Pulmonary artery endothelial cell (primary cell): ENCODE data around the gene ARRDC4. TPM values are rescaled to one million over a fixed set of nuclear protein-coding genes. Genes with fewer than 3 reads are reported as not detected.
"Not testable (repeated sequence)": the region's sequence is repeated elsewhere in the genome, so short reads cannot be mapped to it uniquely, and the experiment has no call there.

Source experiments
- DNase-seq: peaks from one replicate; pipeline ENCODE4 v3.0.0-alpha.2; 2011; ENCODE audit warnings: low read depth, low spot score
- total RNA-seq: library from RNA; depleted of rRNA; stranded (reverse); fragments of >200 nt; gene quantifications from 2 replicates; pipeline ENCODE4 v1.2.3, GENCODE V29; 2014

ARRDC4 gene
- total RNA-seq, 1 donor from 2014 or later, result 2.0 TPM

DNA sequence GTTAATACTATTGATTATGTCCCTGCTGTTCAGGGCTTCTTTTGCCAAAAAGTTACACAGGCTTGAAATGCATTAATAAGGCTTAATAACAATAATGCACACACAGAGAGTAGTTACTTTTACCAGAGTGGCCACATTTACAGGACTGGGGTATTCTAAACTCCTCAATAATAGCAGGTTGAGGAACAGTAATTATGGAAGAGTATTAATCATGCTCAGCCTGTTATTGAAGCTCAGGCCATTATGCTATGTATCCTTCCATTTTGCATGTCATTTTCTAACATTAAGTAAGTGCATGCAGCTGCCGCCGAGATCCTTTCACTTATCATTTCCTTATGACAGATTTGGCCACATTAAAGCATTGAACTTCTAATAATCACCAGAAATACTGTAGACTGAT lies 5.7 kb downstream of the ARRDC4 start:
- DNase-seq, result no peak

DNA sequence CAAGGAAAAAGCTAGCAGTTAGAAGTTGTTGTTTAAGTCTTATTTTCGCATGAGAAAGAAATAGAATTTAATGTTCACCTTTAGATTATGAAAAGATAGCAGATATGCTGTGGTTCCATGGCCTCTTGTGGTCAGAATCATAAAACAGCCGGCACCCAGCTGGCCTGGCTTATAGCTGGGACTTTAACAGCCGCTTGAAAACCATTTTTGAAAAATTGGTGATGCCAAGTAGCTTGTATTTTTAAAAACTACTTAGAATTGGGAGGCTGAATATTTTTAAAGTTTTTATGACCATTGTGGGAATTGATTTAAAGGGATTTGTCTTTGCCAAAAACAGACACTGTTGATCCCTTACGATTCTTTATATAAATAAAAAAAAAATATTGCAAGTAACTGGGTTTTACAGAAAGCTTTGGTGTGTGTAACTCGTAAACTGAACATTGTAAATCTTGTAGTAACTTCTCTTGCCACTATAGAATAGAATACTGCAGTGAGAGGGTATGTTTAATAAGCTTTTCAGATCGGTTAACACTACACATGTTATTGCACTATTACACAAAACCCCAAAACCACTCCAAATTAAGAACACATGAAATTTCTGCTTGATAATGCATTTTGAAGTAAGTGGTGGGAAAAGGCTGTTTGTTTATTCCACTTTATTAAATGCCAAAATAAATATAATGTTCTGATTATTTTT lies 6.6 kb downstream of the ARRDC4 start:
- DNase-seq, result no peak

DNA sequence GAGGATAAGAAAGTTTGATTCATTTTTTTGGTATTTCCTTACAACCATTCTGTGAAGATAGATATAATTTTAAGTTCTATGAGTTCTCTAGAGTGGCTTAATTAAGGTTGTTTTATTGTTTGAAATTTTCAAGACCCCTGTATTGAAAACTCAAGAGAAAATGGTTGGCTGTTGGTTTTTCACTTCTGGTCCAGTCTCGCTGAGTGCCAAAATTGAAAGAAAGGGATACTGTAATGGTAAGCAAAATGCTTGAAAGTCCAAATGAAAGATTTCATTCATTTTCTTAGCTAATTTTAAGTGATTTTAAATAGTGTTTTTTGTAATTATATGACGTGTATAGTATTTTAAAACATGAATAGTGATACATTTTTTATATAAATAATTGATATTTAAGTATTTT lies 7.4 kb downstream of the ARRDC4 start:
- no peak for DNase-seq

DNA sequence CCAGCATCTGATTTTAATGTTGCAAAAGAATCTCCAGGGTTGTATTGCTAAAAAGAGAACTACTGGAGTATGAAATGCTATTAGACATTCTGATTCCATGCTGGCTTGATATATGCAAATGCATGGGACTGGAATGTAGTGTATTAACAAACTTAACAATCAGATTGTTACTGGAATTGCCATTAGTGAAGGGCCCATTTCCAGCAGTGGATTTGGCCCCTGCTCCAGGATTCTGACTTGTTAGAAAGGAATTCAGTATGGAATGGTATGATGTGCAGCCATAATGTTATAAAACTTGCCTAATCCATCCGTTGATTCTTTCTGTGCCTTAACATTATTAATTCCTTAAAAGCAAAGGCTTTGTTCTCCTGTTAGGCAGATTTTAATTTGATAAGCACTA lies 7.9 kb downstream of the ARRDC4 start:
- DNase-seq, result no peak

DNA sequence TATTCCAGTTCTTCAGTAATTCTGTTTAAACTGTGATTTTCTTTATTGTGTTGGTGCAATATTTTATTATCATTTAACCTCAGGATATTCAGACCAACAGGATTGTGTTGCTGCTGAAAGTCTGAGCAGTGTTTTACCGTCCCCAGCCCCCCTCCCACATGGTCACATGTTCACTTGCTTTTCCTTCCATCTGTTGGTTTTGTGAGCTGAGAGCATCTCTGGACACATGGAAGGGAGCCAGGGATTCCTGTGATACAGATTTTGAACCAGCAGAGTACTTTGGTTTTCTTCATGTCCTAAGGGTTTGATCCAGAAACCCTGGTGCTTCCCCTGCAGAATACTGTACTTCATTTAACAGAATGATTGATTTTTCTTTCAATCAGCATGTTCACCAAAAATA lies 11.9 kb downstream of the ARRDC4 start:
- no peak for DNase-seq

DNA sequence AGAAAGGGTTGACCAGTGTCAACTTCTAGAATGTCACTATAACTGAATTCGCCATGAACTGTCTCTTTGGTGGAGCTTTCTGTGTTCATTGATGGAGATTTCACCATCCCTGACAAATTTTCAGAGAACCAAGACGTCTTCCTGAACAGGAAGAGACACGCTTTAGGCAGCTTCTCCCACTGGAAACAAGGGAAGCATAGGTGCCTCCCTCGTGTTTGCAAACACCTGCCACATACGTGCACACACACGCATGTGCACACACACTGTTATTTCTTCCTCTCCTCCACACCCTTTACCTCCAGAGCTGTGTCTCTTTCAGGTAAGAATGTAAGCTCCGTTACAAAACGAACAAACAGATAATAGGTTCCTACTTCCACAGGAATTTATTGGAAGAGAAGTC lies 15.6 kb downstream of the ARRDC4 start:
- DNase-seq, result no peak

DNA sequence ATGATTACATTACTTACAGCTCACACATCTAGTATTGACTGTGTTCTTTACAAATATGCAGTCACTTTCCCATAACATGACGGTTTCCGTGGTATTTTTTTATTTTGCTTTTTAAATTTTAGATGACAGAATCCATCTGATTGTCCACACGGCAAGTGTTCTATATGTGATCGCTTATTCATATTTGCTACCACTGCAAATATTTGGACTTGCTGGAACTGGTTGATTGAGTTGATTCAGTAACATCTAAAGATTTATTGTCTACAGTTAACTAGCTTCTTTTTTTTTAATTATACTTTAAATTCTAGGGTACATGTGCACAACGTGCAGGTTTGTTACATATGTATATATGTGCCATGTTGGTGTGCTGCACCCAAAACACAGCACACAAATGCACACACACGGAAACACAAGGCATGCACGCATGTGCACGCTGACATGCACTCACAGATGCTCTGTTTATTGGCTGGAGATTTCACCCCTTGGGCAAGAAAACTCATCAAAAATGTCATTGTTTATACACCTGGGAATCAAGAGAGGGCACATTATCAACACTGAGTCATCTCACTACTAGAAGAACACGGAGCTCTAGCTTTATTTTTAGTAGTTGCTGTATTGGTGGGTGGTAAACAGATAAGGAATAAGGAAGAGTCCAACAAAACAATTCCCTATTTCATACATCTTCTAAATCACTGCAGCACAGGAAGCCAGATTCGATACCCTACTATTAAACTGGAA lies 16.4 kb downstream of the ARRDC4 start:
- no peak for DNase-seq

DNA sequence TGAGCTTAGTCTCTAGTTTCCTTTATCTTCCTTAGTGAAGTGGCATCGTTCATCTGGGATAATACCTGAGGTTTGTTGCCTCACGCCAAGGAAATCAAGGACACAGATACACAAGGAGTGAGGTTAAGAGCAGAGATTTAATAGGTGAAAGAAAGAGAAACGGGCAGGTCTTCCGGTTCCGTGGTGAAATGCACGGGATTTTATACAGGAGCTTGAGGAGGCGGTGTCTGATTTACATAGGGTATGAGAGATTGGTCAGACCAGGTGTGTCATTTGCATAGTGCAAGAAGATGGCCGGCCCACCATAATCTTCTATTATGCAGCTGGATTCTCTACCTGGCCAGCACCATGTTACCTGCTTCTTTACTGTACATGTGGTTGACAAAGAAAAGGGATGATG lies 17.2 kb downstream of the ARRDC4 start:
- no peak for DNase-seq

DNA sequence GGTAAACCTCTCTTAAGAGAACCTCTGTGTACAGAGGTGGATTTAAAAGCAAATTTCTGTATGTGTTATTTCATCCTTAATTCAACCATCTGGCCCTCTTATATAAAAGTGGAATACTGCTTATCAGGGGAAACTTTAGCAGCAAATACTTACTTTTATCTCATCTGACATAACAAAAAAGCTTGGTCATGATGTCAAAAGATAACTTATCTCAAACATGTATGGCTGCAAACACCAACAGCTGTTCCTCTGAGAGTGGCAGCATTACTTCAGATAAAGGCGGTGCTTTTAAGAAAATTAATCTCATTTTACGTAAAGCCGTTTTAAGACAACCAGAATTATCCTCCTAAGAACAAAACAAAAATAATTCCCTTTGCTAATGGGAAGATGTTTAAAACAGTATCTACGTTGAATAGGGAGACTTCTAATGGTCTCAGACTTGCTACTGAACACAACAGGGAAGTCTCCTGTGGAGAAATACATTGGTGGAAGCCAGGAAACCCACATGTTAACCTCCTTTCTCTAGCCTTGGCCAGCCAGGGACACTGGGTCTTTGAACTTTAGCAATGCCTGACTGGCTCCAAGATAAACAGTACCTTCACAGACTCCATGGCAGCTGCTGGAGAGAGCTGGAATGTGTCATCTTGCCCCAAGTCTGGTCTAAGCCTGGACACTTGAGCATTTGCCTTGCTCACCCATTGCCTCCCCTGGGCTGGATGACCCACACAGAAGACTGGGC lies 18.1 kb downstream of the ARRDC4 start:
- DNase-seq, result no peak

DNA sequence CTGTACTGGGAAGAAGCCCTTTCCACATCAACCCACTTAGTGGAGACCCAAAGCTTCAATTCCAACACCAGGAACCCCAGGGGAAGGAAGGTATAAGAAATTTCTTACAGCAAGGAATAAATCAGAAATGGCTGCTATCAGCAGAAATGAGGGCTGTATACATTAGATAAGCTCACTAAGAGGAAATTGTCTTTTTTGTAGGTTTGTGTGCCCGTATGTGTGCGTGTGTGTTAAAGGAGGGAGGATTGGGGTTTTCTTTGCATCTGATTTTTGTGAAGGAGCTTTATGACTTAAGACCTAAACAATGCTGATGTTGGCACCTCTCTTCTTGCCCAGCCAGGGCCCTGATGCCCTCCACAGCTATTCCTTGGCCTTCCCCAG lies 18.6 kb downstream of the ARRDC4 start:
- DNase-seq, result no peak

DNA sequence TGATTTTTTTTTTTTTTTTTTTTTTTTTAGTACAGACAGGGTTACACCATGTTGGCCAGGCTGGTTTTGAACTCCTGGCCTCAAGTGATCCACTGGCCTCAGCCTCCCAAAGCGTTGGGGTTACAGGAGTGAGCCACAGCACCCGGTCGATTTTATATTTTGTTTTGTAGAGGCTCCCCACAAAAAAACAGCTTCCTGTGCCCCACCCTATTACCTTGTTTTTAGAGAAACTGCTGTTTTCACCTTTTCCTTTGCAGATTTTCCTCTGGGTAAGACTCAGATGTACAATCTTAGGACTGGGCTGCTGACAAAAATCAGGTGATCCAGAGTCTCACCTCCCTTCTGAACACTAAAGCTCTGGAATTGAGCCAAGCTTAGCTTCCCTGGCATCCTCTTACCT lies 20.6 kb downstream of the ARRDC4 start:
- DNase-seq, result no peak

DNA sequence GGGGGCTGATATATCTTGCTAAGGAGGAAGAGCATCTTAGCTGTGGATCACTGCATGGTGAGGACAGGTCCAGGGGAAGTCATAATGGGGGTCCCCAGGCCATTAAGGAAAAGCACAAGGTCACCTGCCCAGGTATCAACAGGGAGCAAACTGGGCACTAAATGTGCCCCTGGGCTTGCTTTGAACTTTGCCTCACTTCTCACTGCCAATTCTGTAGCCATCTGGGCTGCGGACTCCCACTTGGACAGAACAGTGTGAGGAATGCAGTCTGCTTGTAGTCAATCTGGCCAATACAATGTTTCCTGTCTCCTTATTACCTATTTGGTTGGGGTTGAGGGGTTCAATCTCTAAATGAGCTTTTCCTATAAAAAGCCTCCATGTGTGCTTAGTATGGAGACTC lies 21.3 kb downstream of the ARRDC4 start:
- DNase-seq, result no peak

DNA sequence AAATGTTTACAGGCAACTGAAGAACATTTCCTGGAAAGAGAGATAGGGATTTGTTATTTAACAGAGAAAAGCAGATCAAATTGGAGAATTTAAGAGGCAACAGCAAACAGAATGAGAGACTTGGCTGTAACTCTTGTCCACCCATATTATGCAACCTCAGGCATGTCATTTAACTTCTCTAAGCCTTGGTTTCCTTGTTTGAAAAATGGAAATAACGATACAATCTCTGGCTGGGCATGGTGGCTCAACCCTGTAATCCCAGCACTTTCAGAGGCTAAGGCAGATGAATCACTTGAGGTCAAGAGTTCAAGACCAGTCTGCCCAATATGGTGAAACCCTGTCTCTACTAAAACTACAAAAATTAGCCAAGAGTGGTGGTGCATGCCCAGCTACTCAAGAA lies 23.7 kb downstream of the ARRDC4 start:
- DNase-seq, result no peak

DNA sequence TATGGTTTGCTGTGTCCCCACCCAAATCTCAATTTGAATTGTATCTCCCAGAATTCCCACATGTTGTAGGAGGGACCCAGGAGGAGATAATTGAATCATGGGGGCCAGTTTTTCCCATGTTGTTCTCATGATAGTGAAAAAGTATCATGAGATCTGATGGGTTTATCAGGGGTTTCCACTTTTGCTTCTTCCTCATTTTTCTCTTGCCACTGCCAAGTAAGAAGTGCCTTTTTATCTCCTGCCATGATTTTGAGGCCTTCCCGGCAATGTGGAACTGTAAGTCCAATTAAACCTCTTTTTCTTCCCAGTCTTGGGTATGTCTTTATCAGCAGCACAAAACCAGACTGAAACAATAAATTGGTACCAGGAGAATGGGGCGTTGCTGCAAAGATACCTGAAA lies 25.5 kb downstream of the ARRDC4 start:
- not testable (repeated sequence) for DNase-seq

DNA sequence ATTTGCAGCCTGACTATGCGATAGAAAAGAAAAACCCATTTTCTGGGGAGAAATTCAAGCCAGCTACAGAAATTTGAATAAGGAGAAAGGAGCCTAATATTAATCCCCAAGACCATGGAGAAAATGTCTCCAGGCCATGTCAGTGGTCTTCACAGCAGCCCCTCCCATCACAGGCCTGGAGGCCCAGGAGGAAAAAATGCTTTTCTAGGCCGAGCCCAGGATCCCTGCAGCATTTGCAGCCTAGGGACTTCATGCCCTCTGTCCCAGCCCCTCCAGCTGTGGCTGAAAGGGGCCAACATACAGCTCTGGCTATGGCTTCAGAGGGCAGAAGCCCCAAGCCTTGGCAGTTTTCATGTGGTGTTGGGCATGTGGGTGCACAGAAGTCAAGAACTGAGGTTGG lies 26.3 kb downstream of the ARRDC4 start:
- no peak for DNase-seq

DNA sequence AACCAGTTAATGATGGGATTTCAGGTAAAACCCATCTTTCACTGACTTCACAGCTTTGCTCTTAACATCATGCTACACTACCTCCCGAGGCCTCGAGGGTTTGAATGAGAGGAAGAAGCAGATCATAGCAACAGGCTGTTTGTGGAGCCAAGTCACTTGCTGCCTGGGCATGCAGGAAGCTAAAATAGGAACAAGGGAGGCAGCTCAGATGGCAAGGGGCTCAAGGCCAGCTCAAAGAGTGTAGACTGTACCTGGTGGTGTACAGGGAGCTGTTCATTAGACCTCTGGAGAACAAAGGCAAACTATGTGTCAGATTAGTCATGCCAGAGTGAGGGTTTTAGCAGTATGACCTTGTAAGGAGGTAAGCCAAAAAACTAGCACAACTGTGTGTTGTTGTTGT lies 28.8 kb downstream of the ARRDC4 start:
- no peak for DNase-seq

DNA sequence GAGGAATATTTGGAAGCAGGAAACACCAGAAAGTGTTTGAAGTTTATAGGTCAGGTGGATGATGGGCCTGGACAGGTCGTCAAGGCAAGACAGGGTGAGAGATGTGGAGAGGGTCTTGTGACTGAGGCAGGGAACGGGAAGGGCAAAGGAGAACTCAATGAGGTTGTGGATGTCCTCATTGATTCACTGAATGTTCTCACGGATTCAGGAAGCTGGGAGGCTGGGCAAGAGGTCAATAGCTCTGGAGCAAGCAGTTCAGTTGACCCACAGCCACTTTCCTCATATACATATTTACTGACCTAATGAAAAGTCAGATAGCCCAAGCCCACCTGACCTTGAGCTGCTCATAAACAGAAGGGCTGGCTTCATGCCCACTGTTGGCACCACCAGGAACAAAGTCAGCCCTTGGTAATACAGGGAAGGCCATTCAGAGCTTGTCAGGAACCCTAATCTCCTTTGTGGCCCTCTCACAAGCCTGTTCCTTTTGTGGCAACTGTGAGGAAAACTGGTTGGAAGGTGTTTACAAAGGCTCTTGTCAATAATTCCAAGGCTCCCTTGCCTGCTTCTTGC lies 31.6 kb downstream of the ARRDC4 start:
- no peak for DNase-seq

DNA sequence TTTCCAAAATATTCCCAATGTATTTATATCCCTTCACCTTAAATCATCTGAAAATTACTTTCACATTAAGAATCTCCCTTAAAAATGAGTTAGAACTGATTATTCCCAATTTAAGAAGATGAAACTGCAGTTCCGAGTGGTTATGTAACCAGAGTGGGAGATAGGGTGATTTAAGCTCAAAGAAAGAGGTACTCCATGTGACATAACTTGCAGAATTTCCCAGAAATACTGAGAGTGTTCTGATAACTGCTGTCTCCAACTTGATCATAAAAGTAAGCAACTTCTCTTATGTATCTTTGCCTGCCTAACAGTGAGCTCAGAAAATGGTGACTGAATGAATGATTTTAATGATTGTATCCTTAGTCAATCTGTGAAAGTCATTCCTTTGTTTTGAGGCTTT lies 32.3 kb downstream of the ARRDC4 start:
- no peak for DNase-seq

DNA sequence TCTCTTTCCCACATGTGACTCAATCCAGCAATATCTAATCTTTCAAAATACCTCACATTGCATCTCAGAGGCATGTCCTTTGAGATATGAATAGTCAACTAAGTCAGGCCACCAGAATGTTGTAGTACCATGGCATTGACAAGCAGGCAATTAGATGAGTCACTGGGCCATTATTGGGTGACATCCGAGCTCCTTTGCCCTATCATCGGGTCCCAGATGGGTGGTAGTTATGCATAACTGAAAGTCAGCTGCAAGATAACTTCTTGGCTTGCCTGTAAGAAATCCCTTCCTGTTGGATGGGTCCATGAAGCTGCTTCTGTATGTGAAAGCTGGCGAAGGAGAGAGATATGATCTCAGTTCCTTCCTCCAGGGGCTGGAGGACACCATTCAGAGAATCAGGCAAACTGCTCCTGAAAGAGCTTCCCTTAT lies 32.8 kb downstream of the ARRDC4 start:
- no peak for DNase-seq

DNA sequence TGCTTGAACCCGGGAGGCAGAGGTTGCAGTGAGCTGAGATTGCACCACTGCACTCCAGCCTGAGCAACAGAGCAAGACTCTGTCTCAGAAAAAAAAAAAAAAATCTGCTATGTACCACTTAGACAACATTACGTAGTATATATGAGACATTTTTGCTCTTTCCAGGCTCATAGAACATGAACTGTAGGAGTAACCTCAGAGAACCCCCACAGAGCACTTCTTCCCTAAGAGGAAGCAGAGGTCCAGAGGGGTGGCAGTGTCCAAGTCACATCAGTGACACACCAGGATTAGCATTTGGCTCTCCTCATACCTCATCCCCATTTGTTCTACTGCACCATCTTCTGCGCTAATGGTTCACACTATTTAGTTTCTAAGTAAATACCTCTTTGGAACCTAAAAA lies 33.7 kb downstream of the ARRDC4 start:
- no peak for DNase-seq

DNA sequence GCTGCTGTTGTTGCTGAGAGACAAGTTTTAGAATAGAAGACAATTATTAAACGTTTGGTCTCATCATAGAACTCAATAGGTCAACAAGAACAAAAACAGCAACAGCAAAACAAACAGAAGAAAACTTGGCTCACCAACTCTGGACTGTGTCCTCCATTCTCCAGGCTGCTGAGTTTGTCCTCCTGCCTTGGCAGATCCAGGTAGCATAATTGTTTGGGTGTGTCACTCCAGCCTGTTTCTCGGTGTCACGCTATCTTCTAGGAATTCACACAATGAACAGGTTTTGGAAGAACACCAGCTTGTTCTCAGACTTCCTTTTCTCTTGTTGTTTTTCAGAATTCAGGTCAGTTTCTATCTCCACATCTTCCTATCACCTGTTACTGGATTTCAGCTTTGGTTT lies 34.7 kb downstream of the ARRDC4 start:
- DNase-seq, result no peak

DNA sequence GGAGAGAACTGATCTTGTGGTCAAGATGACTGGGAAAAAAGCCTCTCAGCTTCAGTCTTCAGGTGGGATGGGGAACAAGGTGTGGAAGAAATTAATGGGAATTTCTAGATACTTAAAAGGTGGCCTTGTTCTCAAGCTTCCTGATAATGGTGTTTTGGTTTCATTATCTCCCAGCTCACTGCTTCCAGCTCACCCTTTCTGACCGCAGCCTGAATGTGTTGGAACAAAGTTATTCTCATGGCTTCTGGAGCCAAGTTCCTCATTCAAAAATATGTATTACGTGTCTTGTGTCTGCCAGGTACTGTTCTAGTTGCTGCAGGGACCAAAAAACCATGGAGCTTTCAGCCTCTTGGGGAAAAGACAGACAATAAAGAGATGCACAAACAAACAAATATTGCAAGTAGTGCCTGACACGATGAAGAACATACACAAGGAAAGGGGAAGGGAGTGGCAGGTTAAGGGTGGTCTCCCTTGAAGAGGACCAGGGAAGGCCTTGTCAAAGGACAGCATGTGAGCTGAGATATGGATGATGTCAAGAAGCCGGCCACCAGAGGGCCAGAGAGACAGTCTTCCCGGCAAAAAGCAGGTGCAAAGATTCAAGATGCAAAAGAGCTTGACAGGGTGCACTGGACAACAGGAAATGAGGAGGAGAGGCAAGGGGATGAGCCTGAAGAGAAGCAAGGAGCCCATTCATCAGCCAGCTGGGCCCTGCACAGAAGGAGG lies 35.5 kb downstream of the ARRDC4 start:
- no peak for DNase-seq
